Measurements from ENCODE around the gene PLEKHO1.

PLEKHO1 gene

DNA sequence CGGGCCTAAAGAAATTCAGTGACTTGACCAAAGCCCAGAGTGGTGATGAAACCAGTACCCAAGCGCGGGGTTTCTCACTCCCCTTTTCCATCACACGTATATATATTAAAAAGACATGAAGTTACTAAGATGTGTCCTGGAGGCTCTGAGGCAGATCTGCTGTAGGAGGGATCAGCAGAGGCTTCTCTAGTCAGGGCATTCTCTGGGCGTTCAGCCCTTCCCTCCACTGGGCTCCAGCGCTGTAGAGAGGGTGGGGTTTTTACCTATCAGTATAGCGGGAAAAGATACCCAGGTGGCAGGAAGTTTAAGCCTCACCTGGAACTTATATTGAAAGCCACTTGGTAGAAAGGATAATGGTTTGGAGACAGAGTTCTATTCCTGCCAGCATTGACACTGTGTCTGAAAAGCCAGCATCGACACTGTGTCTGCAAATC is 862 bp upstream of the PLEKHO1 start:
- H3K9ac ChIP-seq (ENCODE audit: low read depth in 1 of 2, low read length in 2 of 2) = peak overlapping the region; percentile 69 to 79
- peaks cover 4 to 19% of the 10 kb centered on the region in 2 donors for H3K27me3 ChIP-seq (ENCODE audit: control insufficient read depth in 1 of 2, insufficient read depth in 2 of 2, low read length in 2 of 2)
- H3K4me3 ChIP-seq (ENCODE audit: low read depth in 1 of 2, low read length in 2 of 2) = peak overlapping the region; percentile 65 to 73
- peaks cover 0 to 3% of the 10 kb centered on the region in 2 donors for H3K36me3 ChIP-seq (ENCODE audit: control insufficient read depth in 1 of 2, insufficient read depth in 2 of 2, low read length in 2 of 2)
- H3K27ac ChIP-seq (ENCODE audit: low read depth, low read length) = peak overlapping the region; percentile 75
- no peaks in the 10 kb centered on the region for H3K9me3 ChIP-seq (ENCODE audit: control insufficient read depth in 1 of 2, low read length in 2 of 2)
- peaks cover 3 to 20% of the 10 kb centered on the region in 2 donors for H3K4me1 ChIP-seq (ENCODE audit: control insufficient read depth in 1 of 2, insufficient read depth in 2 of 2, low read length in 2 of 2)

DNA sequence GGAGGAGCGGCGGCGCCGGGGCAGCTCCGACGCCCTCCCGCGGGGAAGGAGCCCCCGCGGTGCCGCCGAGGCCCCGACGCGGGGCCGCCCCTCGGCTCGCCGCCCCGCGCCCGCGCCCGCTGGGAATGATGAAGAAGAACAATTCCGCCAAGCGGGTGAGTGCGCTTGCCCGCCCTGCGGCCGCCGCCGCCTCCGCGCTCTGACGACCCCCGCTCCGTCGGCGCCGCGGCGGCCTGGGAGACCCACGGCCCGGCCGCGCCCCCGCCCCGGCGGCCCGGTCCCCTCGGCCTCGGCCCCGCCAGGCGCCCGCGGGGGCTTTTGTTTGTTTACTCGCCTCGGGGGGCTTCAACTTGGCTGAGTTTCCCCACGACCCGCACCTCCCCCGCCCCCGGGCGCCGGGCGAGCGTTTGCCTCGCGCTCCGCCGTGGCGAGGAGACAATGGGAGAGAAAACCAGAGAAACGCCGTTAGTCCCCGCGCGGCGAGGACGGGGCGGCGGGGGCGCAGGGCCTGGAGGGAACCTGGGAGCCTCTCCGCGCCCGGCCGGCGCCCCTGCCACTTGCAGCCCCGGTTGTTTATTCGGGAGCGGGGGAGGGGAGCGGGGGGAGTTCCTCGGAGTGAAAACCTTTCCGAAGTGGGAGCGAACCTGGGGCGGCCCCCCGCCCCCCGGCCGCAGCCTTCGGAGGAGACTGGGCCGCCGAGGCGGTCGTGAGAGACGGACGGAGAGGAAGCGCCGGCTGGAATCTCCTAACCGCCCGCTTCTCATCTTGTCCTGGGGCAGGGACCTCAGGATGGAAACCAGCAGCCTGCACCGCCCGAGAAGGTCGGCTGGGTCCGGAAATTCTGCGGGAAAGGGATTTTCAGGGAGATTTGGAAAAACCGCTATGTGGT is 661 bp downstream of the PLEKHO1 start:
- Histone ChIP-seq H3K27me3 (ENCODE audit: control insufficient read depth in 1 of 2, insufficient read depth in 2 of 2, low read length in 2 of 2) (peaks cover 4 to 19% of the 10 kb centered on the region in 2 donors), H3K4me1 (ENCODE audit: control insufficient read depth in 1 of 2, insufficient read depth in 2 of 2, low read length in 2 of 2) (peaks cover 9 to 26% of the 10 kb centered on the region in 2 donors), H3K9me3 (ENCODE audit: control insufficient read depth in 1 of 2, low read length in 2 of 2) (no peaks in the 10 kb centered on the region), H3K9ac (ENCODE audit: low read depth in 1 of 2, low read length in 2 of 2) (peak overlapping the region; percentile 63 to 84), H3K4me3 (ENCODE audit: low read depth in 1 of 2, low read length in 2 of 2) (peak overlapping the region; percentile 73 to 84), H3K36me3 (ENCODE audit: control insufficient read depth in 1 of 2, insufficient read depth in 2 of 2, low read length in 2 of 2) (peaks cover 0 to 17% of the 10 kb centered on the region in 2 donors), H3K27ac (ENCODE audit: low read depth, low read length) (peak overlapping the region; percentile 55)

DNA sequence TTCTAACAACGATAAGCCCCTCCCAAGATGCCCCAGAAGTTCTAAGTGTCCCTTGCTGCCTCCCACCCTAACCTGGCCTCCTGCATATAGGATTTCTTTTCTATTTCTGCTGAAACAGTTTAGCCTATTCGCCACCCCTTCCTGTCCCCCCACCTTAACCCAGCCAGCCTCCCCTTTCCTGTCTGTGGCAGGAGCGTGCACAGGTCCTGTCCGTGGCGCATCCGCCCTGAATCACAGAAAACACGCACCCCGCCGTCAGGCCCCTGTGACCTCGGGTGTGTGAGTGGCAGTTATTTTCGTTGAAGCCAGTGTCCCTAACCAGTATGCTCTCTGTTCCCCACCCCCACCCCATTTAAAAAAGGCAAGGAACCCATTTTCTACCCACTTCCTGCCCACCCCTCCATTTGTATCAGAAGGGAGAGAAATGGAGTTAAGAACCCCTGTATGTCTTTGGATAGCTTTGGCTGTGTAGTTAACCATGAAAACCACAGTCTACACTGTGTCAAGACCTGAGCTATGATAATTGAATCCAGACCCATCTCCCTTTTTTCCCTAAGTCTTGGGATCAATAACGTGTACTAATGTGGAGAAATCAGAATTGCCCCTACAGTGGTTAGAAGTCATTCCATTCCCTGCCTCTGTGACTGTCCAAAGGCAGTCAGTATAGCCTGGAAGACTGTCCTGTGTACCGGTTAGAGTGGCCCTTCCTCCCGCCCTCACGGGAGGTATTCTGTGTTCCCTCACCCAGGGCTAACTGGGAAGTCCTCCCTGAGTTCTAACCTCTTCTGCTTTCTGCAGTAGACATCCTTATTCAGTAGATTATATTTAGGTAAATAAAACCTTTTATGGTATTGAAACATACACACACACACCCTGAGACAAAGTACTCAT is 1.8 kb downstream of the PLEKHO1 start:
- Histone ChIP-seq H3K4me3 (ENCODE audit: low read depth in 1 of 2, low read length in 2 of 2) (peak overlapping the region; percentile 73 to 84), H3K27me3 (ENCODE audit: control insufficient read depth in 1 of 2, insufficient read depth in 2 of 2, low read length in 2 of 2) (peaks cover 4 to 19% of the 10 kb centered on the region in 2 donors)

DNA sequence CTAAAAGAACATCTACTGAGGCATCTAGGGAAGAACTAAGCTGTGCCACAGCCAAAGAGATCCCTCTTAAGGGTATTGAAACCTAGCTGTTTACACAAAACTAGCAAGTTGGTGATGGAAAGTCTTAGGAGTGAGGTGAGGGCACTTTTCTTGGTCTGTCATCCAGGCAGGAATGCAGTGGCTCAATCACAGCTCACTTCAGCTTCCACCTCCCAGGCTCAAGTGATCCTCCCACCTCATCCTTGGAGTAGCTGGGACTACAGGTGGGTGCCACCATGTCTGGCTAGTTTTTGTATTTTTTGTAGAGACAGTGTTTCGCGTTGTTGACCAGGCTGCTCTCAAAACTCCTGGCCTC is 2.4 kb downstream of the PLEKHO1 start:
- peak overlapping the region in 1 of 2 donors; percentile 84 for H3K9ac ChIP-seq (ENCODE audit: low read depth in 1 of 2, low read length in 2 of 2)

More for the DNA sequence above, 1.8 kb downstream of the PLEKHO1 start:
- H3K9ac ChIP-seq (ENCODE audit: low read depth in 1 of 2, low read length in 2 of 2) = peak overlapping the region; percentile 63 to 84
- no peaks in the 10 kb centered on the region for H3K9me3 ChIP-seq (ENCODE audit: control insufficient read depth in 1 of 2, low read length in 2 of 2)
- peak overlapping the region; percentile 55 for H3K27ac ChIP-seq (ENCODE audit: low read depth, low read length)
- peaks cover 0 to 25% of the 10 kb centered on the region in 2 donors for H3K36me3 ChIP-seq (ENCODE audit: control insufficient read depth in 1 of 2, insufficient read depth in 2 of 2, low read length in 2 of 2)
- H3K4me1 ChIP-seq (ENCODE audit: control insufficient read depth in 1 of 2, insufficient read depth in 2 of 2, low read length in 2 of 2) = peaks cover 10 to 26% of the 10 kb centered on the region in 2 donors

DNA sequence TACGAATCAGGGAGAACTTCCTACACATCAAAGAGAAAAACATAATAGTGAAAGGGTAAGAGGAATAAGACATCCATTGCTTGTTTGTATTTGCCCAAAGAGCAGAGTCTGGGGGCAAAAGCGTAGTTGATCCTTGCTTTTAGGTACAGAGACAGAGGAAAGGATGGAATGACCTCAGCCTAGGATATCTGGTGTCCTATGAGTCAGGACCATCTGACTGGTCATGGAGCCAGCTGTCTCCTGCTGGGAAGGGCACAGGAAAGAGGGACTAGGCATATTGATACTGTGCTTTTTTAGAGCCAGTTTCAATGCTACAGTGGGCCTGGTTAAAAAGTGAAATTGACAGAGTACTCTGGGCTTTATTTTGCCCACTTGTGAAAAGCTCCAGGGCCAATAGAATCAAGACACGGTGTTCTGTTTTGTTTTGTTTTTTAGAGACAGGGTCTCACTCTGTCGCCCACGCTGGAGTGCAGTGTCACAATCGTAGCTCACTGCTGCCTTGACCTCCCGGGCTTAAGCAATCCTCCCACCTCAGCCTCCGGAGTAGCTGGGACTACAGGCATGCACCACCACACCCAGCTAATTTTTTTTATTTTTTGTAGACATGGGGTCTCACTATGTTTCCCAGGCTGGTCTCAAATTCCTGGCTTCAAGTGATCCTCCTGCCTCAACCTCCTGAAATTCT is 3.2 kb downstream of the PLEKHO1 start:
- H3K4me3 ChIP-seq (ENCODE audit: low read depth in 1 of 2, low read length in 2 of 2) = peak overlapping the region in 1 of 2 donors; percentile 32
- no peaks in the 10 kb centered on the region for H3K9me3 ChIP-seq (ENCODE audit: control insufficient read depth in 1 of 2, low read length in 2 of 2)
- H3K9ac ChIP-seq (ENCODE audit: low read depth in 1 of 2, low read length in 2 of 2) = peak overlapping the region in 1 of 2 donors; percentile 29
- H3K36me3 ChIP-seq (ENCODE audit: control insufficient read depth in 1 of 2, insufficient read depth in 2 of 2, low read length in 2 of 2) = peaks cover 5 to 38% of the 10 kb centered on the region in 2 donors
- H3K27ac ChIP-seq (ENCODE audit: low read depth, low read length) = no peak overlapping the region
- peaks cover 10 to 26% of the 10 kb centered on the region in 2 donors for H3K4me1 ChIP-seq (ENCODE audit: control insufficient read depth in 1 of 2, insufficient read depth in 2 of 2, low read length in 2 of 2)
- peaks cover 4 to 19% of the 10 kb centered on the region in 2 donors for H3K27me3 ChIP-seq (ENCODE audit: control insufficient read depth in 1 of 2, insufficient read depth in 2 of 2, low read length in 2 of 2)

More for the DNA sequence above, 2.4 kb downstream of the PLEKHO1 start:
- Histone ChIP-seq H3K27me3 (ENCODE audit: control insufficient read depth in 1 of 2, insufficient read depth in 2 of 2, low read length in 2 of 2) (peaks cover 4 to 19% of the 10 kb centered on the region in 2 donors), H3K9me3 (ENCODE audit: control insufficient read depth in 1 of 2, low read length in 2 of 2) (no peaks in the 10 kb centered on the region), H3K4me3 (ENCODE audit: low read depth in 1 of 2, low read length in 2 of 2) (peak overlapping the region; percentile 73 to 84), H3K4me1 (ENCODE audit: control insufficient read depth in 1 of 2, insufficient read depth in 2 of 2, low read length in 2 of 2) (peaks cover 10 to 26% of the 10 kb centered on the region in 2 donors), H3K36me3 (ENCODE audit: control insufficient read depth in 1 of 2, insufficient read depth in 2 of 2, low read length in 2 of 2) (peaks cover 4 to 30% of the 10 kb centered on the region in 2 donors), H3K27ac (ENCODE audit: low read depth, low read length) (peak overlapping the region; percentile 44)

DNA sequence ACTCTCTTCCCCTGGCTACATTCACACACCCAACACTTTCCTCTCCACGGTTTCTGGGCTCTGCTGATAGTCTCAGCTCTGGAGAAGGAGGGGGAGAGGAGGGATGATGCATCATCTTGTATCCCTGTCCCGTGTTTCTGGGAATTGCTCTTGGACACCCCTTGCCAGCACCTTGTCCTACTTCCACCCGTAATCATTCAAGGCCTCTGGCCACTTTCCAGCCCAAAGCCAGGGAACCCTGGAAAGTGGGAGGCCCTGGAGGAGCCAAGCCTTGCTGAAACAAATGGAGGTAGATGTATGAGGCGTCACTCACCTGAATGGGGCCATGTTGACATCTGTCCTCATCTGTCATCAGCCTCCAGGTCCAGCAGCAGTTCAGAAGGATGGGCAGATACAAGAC is 4.4 kb downstream of the PLEKHO1 start:
- peak overlapping the region in 1 of 2 donors; percentile 25 for H3K4me3 ChIP-seq (ENCODE audit: low read depth in 1 of 2, low read length in 2 of 2)

DNA sequence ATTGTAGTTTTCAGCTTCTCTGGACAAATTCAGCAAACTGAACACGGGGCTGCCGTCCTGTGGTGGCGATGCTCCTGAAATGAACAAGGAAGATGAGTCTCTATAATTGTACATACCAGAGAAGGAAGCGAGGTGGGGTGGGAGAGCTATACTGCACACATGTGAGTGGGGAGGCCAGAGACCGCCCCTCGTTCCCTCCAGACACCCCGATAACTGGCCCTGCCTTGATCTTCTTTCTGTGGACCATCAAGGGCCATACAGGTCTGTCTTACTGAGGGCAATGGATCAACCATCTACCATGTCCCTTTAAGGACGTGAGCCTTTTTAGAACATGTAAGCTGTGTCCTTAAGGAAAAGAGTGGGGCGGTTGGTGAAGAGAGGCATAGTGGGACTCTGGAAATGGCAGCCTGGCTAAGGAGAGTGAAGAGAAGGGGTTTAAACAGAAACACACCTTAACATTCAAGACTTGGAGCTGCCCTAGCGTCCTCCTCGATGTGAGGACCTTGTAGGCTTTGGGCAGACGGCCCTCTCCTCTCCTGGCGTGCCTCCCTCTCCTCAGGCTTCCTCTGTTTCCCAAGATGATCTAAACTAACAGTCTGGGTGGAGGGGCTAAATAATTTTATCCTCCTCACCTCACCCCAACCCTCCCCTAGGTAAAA is 5.8 kb downstream of the PLEKHO1 start:
- Histone ChIP-seq H3K9ac (ENCODE audit: low read depth in 1 of 2, low read length in 2 of 2) (no peak overlapping the region), H3K36me3 (ENCODE audit: control insufficient read depth in 1 of 2, insufficient read depth in 2 of 2, low read length in 2 of 2) (peaks cover 5 to 41% of the 10 kb centered on the region in 2 donors), H3K4me1 (ENCODE audit: control insufficient read depth in 1 of 2, insufficient read depth in 2 of 2, low read length in 2 of 2) (peaks cover 19 to 29% of the 10 kb centered on the region in 2 donors), H3K27me3 (ENCODE audit: control insufficient read depth in 1 of 2, insufficient read depth in 2 of 2, low read length in 2 of 2) (peaks cover 4 to 8% of the 10 kb centered on the region in 2 donors), H3K4me3 (ENCODE audit: low read depth in 1 of 2, low read length in 2 of 2) (no peak overlapping the region), H3K27ac (ENCODE audit: low read depth, low read length) (no peak overlapping the region), H3K9me3 (ENCODE audit: control insufficient read depth in 1 of 2, low read length in 2 of 2) (no peaks in the 10 kb centered on the region)

More for the DNA sequence above, 4.4 kb downstream of the PLEKHO1 start:
- Histone ChIP-seq H3K36me3 (ENCODE audit: control insufficient read depth in 1 of 2, insufficient read depth in 2 of 2, low read length in 2 of 2) (peaks cover 5 to 41% of the 10 kb centered on the region in 2 donors), H3K4me1 (ENCODE audit: control insufficient read depth in 1 of 2, insufficient read depth in 2 of 2, low read length in 2 of 2) (peaks cover 10 to 23% of the 10 kb centered on the region in 2 donors), H3K27me3 (ENCODE audit: control insufficient read depth in 1 of 2, insufficient read depth in 2 of 2, low read length in 2 of 2) (peaks cover 4 to 11% of the 10 kb centered on the region in 2 donors), H3K27ac (ENCODE audit: low read depth, low read length) (no peak overlapping the region), H3K9ac (ENCODE audit: low read depth in 1 of 2, low read length in 2 of 2) (no peak overlapping the region), H3K9me3 (ENCODE audit: control insufficient read depth in 1 of 2, low read length in 2 of 2) (no peaks in the 10 kb centered on the region)

DNA sequence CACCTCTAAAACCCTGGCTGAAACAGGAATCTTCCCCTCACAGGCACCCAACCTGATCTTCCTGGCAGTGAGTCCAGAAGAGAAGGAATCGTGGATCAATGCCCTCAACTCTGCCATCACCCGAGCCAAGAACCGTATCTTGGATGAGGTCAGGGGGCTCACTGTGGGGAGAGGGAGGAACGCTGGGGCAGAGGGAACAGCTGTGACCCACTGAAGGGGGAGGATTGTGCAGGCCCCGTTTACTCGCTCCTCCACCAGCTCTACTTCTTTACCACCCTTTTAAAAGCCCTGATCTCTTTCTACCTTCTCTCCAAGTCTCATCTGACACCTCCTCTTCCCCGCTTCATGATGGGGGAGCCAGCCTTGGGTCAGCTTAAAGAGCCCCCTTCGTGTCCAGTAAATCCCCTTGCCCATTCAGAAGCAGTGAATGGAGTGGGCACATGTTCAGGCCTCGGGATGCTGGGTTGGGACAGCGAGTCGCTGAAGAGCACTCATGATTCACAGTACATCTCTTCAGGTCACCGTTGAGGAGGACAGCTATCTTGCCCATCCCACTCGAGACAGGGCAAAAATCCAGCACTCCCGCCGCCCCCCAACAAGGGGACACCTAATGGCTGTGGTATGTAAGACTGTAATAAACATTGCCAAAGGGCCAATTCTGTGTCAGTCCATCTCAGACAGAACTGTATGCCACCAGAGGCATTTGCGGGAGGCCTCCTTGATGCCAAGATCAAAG is 7.3 kb downstream of the PLEKHO1 start:
- H3K9me3 ChIP-seq (ENCODE audit: control insufficient read depth in 1 of 2, low read length in 2 of 2) = no peaks in the 10 kb centered on the region
- H3K4me1 ChIP-seq (ENCODE audit: control insufficient read depth in 1 of 2, insufficient read depth in 2 of 2, low read length in 2 of 2) = peaks cover 32 to 38% of the 10 kb centered on the region in 2 donors
- H3K27ac ChIP-seq (ENCODE audit: low read depth, low read length) = no peak overlapping the region
- no peak overlapping the region for H3K4me3 ChIP-seq (ENCODE audit: low read depth in 1 of 2, low read length in 2 of 2)
- H3K9ac ChIP-seq (ENCODE audit: low read depth in 1 of 2, low read length in 2 of 2) = no peak overlapping the region
- no peaks in the 10 kb centered on the region for H3K27me3 ChIP-seq (ENCODE audit: control insufficient read depth in 1 of 2, insufficient read depth in 2 of 2, low read length in 2 of 2)
- H3K36me3 ChIP-seq (ENCODE audit: control insufficient read depth in 1 of 2, insufficient read depth in 2 of 2, low read length in 2 of 2) = peaks cover 5 to 41% of the 10 kb centered on the region in 2 donors

All from duodenal mucosa (tissue), 2 donors.